Natural killer cell treated with Interleukin-12 subunit alpha and Interleukin-12 subunit beta and Interleukin-15 and Interleukin-18, amount 100 ng/mL, for 72 hours (primary cell): ENCODE results near the gene LIMS2. TPM values are rescaled to one million over a fixed set of nuclear protein-coding genes. Genes with fewer than 3 reads are reported as not detected.

Experiments used
- total RNA-seq, 2 donors: library from RNA; stranded (reverse); gene quantifications; one replicate each; pipeline ENCODE4 v1.2.3, GENCODE V29; 2022

The LIMS2 gene
- total RNA-seq, 2 donors from 2014 or later: not detected

Other genes starting within 250 kb of the LIMS2 start
- 10 to 100 TPM; 45.3 to 49.5 TPM for gene IWS1, start 149.0 kb downstream of the LIMS2 start, total RNA-seq
- not detected for gene MYO7B, start 139.8 kb downstream of the LIMS2 start, total RNA-seq
- not detected for gene GPR17, start 29.4 kb downstream of the LIMS2 start, total RNA-seq
- gene SFT2D3, start 26.0 kb upstream of the LIMS2 start, total RNA-seq: 1 to 10 TPM; 5.2 to 5.9 TPM
- gene WDR33, start 135.6 kb upstream of the LIMS2 start, total RNA-seq: 10 to 100 TPM; 70.6 to 85.3 TPM
- 10 to 100 TPM; 54.7 to 71.9 TPM for gene POLR2D, start 182.6 kb upstream of the LIMS2 start, total RNA-seq
- 10 to 100 TPM; 20.6 to 24.9 TPM for gene AMMECR1L, start 210.4 kb upstream of the LIMS2 start, total RNA-seq